ENCODE measurements around the gene PCID2. TPM values are rescaled to one million over a fixed set of nuclear protein-coding genes. Genes with fewer than 3 reads are reported as not detected.

Gene PCID2
- total RNA-seq, 2 donors from 2014 or later = 46.8 to 55.4 TPM

DNA sequence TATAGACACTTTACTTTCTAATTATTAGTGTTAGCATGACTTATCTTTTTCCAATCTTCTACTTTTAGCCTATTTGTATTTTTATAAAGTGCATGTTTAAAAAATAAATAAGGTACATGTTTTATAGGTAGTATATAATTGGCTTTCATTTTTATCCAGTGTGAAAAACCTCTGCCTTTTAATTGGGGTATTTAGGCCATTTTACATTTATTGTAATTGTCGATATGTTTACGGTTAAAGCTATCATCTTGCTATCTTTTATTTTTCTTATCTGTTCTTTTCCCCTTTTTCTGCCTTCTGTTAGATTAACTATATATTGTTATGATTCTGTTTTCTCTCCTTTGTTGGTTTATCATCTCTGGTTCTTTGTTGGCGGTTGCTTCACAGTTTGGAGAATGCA, 40.9 kb downstream of the PCID2 start:
- TF ChIP-seq, protein P1, sequence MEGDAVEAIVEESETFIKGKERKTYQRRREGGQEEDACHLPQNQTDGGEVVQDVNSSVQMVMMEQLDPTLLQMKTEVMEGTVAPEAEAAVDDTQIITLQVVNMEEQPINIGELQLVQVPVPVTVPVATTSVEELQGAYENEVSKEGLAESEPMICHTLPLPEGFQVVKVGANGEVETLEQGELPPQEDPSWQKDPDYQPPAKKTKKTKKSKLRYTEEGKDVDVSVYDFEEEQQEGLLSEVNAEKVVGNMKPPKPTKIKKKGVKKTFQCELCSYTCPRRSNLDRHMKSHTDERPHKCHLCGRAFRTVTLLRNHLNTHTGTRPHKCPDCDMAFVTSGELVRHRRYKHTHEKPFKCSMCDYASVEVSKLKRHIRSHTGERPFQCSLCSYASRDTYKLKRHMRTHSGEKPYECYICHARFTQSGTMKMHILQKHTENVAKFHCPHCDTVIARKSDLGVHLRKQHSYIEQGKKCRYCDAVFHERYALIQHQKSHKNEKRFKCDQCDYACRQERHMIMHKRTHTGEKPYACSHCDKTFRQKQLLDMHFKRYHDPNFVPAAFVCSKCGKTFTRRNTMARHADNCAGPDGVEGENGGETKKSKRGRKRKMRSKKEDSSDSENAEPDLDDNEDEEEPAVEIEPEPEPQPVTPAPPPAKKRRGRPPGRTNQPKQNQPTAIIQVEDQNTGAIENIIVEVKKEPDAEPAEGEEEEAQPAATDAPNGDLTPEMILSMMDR (IDR thresholded peaks at IDR 0.05) = no peak
- no peak for DNase-seq (ENCODE audit: low spot score)
- no peak overlapping the region for H3K4me3 ChIP-seq
- H3K4me1 ChIP-seq (ENCODE audit: control insufficient read depth in 1 of 2, low read depth in 2 of 2) = no peaks in the 10 kb centered on the region
- no peak overlapping the region for H3K27ac ChIP-seq
- H3K36me3 ChIP-seq = peaks cover 18% of the 10 kb centered on the region
- H3K9me3 ChIP-seq = no peaks in the 10 kb centered on the region
- no peak for ATAC-seq (ENCODE audit: insufficient number of reproducible peaks, low FRiP score, low read depth)
- H3K27me3 ChIP-seq (replicated peaks; ENCODE audit: insufficient read depth) = no peaks in the 10 kb centered on the region

DNA sequence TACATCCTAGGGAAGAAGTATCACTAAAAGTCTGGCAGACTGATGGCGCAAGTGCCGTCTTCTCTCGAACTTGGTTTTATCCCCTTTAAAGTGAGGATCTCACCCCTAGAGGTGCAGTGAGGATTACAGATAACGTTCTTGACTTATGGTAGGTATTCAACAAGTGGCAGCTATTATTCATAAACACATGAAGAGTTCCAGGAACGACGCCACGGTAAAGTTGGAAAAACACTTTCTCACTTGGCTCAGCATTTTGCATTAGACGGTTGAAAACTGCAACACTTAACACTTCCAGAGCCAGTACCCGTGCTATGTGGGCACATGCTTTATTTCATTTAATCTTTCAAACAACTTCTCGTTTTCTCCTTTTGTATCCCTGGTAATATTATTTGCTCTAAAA, 41.3 kb downstream of the PCID2 start:
- H3K36me3 ChIP-seq = peaks cover 16% of the 10 kb centered on the region
- H3K27ac ChIP-seq = no peak overlapping the region
- TF ChIP-seq, protein P1 (IDR thresholded peaks at IDR 0.05) = no peak
- no peak overlapping the region for H3K4me3 ChIP-seq
- H3K9me3 ChIP-seq = no peaks in the 10 kb centered on the region
- no peak for DNase-seq (ENCODE audit: low spot score)
- no peak for ATAC-seq (ENCODE audit: insufficient number of reproducible peaks, low FRiP score, low read depth)
- no peaks in the 10 kb centered on the region for H3K4me1 ChIP-seq (ENCODE audit: control insufficient read depth in 1 of 2, low read depth in 2 of 2)
- no peaks in the 10 kb centered on the region for H3K27me3 ChIP-seq (replicated peaks; ENCODE audit: insufficient read depth)

DNA sequence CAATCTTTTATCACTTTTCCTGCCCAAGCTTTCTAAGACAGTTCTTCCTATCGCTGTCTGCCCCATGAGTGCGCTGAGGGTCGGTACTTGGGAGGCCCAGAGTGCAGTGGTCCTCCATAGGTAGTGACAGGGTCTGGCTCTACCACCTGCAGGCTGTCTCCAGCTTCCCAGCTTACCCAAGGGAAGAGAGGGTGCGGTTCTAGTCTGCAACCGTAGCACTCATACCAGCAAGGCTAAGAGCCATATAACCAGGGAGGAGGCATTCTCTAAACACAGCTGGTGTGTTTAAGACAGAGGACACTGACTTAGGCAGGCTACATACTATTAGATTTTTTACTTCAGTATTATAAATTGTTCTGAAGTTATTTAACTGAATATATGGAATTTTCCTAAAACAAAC, 41.8 kb downstream of the PCID2 start:
- H3K27ac ChIP-seq = no peak overlapping the region
- H3K9me3 ChIP-seq = no peaks in the 10 kb centered on the region
- TF ChIP-seq, protein P1 (IDR thresholded peaks at IDR 0.05) = no peak
- H3K4me3 ChIP-seq = no peak overlapping the region
- no peak for ATAC-seq (ENCODE audit: insufficient number of reproducible peaks, low FRiP score, low read depth)
- H3K36me3 ChIP-seq = peaks cover 11% of the 10 kb centered on the region
- H3K4me1 ChIP-seq (ENCODE audit: control insufficient read depth in 1 of 2, low read depth in 2 of 2) = no peaks in the 10 kb centered on the region
- DNase-seq (ENCODE audit: low spot score) = no peak
- H3K27me3 ChIP-seq (replicated peaks; ENCODE audit: insufficient read depth) = no peaks in the 10 kb centered on the region

DNA sequence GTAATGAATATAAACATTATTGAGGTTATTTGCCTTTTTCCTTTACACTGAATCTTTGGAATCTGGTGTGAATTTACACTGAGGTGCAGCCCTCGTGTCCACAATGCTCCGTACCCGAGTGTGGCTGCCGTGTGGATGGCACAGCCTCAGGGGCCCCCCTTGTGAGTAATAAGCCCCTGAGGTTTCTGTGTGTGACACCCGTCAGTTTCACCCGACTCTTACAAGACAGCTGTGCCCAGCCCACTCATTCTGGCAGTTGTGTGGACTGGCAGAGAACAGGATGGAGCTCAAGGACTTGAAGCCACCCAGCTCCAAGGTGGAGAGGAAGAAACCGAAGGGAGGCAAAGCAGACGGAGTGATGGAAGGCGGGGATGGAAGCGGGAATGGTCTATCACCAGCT, 42.2 kb downstream of the PCID2 start:
- peaks cover 7% of the 10 kb centered on the region for H3K36me3 ChIP-seq
- no peak for DNase-seq (ENCODE audit: low spot score)
- H3K27me3 ChIP-seq (replicated peaks; ENCODE audit: insufficient read depth) = no peaks in the 10 kb centered on the region
- no peak overlapping the region for H3K4me3 ChIP-seq
- H3K9me3 ChIP-seq = no peaks in the 10 kb centered on the region
- no peak for ATAC-seq (ENCODE audit: insufficient number of reproducible peaks, low FRiP score, low read depth)
- H3K4me1 ChIP-seq (ENCODE audit: control insufficient read depth in 1 of 2, low read depth in 2 of 2) = no peaks in the 10 kb centered on the region
- TF ChIP-seq, protein P1 (IDR thresholded peaks at IDR 0.05) = no peak
- no peak overlapping the region for H3K27ac ChIP-seq

DNA sequence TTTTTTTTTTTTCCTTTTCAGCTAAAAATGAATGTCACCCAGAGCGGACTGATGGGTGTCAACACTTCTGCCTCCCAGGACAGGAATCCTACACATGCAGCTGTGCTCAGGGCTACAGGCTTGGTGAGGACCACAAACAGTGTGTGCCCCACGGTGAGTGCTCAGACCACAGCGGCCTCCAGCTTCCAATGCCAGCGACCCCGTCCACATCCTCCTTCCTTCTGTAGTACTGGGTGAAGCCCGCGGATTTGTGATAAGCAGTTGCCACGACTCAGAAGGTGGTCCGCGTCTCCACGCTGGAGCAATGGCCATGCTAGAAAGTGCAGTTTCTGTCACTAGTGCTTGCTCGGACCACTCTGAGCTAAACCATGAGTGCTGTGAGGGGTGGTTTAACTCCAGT, 44.0 kb downstream of the PCID2 start:
- TF ChIP-seq, protein P1 (IDR thresholded peaks at IDR 0.05) = no peak
- Histone ChIP-seq H3K27ac (no peak overlapping the region), H3K9me3 (no peaks in the 10 kb centered on the region), H3K27me3 (replicated peaks; ENCODE audit: insufficient read depth) (no peaks in the 10 kb centered on the region), H3K36me3 (no peaks in the 10 kb centered on the region), H3K4me3 (no peak overlapping the region), H3K4me1 (ENCODE audit: control insufficient read depth in 1 of 2, low read depth in 2 of 2) (no peaks in the 10 kb centered on the region)
- DNase-seq (ENCODE audit: low spot score) (no peak), ATAC-seq (ENCODE audit: insufficient number of reproducible peaks, low FRiP score, low read depth) (no peak)
